NCI-H1930 (cell line): Measurements from ENCODE around the gene SPOCK2.

Experiments
- DNase-seq, 2 experiments: peaks; one replicate each; lab custom pipeline; 2025; lab: John Stamatoyannopoulos, UW

Gene SPOCK2

DNA sequence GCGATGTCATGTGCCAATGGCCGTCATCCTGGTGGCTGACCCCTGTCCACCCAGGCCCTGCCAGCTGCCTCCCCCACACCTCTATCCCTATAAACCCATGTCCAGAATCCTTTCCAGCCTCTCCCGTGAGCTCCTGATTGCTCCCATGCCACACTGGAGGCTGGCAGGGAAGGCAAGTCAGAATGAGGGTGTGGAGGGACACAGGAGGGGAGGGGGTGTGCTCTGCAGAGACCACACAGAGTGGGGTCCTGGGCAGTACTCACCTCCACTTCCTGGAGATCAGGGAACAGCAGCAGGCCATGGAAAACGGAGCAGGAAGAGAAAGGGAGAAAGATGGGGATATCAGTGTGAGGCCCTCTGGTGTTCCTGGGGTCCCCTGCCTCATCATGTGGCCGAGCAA lies 15.7 kb downstream of the SPOCK2 start:
- no peak for DNase-seq

DNA sequence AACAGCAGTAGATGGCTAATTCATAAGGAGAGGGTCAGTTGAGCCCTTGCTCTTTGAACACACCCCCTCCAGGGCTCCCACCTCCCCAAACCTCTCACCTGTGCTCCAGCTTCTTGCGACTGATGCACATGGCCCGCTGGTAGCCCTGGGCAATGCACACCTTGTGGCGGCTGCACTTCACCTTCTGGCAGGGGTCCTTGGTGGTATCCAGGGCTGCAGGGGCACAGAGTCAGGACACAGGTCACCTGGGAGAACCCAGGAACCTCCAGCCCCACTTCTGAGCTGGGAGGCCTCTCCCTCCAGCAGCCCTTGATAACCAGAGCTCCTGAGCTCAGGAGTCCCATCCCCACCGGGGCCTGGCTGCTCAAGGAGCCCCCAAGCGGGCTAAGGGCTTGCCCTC lies 16.3 kb downstream of the SPOCK2 start:
- DNase-seq: no peak

DNA sequence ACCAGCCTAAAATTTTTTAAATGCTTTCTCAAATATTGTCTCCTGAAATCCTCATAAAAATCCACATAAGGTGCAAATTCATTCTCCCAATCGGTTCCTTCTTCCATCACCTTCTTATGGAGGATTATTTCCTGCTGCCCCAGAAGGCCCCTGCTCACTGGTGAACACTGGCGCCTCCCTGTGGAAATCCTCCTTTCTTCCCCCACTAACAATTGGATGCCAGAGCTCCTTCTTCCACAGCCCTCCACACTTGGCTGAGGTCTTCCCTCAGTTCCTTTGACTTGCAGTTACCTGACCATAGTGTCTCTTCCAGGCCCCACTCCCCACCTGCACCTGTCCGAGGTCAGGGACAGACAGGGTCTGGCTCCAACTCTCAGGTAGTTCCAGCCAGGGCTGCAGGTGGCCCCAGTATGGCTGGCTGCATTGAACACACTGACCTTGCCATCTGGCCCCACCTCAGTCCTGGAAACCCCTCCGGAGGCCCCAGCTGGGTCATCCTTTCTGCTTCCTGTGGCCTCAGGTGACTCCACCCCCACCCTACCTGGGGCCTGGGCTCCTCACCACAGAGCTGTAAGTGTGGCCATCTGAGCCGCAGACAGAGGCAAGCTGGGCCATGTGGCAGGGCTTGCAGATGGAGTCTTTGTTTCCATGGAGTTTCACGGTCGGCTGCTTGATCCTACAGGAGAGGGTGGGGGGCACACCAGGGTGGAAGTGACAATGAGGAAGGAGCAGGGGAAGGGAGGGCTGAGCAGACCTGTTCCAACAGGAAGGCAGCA lies 18.4 kb downstream of the SPOCK2 start:
- no peak for DNase-seq

DNA sequence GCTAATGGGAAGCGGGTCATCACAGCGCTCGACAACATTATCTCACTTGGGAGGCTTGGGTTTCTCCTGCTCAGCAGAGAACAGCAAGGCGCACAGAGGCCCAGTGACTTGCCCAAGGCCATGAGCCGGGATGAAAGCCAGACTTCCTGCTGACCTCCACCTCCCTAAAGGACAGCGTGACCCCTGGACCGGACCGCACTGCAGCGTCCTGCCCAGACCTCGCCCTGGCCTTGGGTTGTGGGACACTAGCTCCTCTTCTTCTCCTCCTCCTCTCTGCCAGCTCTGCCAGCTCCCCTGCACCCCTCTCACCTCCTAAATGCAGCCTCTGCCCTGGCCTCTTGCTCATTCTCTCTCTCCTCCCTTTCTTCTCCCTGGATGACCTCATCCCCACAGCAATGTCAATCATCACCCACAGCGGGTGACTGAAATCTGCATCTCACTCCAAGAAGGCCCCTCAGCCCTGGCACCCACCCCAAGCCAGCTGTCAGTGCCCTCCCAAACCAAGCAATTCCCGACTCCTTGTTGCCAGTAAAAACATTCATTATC lies 19.4 kb downstream of the SPOCK2 start:
- DNase-seq: no peak

DNA sequence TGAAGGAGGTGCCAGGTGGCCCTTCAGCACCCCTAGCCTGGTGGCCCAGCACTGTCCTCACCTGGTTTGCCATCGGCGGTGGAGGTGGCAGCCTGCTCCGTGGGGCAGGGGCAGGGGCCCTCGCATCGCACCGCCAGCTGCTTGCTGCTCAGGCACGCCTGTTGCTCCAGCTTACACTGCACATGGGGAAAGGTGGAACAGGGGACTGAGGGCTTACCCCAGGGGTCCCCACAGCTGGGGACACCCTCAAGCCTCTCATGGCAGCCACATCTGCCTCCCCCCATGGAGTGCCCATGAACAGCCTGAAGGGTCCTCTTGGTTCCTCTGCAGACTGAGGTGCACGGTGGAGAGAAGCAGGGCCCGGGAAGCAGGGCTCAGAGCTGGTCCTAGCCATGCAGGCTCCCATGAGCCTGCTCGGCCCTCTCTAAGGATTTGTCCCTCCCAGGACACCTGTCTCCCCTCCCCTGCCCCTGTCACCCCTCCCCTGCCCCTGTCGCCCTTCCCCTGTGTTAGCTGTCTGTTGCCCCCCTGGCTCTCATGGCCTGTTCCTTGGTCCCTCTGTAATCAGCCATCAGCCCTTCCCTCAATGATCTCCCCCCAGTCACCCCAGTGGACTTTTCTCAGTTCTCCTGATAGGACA lies 20.1 kb downstream of the SPOCK2 start:
- no peak for DNase-seq

DNA sequence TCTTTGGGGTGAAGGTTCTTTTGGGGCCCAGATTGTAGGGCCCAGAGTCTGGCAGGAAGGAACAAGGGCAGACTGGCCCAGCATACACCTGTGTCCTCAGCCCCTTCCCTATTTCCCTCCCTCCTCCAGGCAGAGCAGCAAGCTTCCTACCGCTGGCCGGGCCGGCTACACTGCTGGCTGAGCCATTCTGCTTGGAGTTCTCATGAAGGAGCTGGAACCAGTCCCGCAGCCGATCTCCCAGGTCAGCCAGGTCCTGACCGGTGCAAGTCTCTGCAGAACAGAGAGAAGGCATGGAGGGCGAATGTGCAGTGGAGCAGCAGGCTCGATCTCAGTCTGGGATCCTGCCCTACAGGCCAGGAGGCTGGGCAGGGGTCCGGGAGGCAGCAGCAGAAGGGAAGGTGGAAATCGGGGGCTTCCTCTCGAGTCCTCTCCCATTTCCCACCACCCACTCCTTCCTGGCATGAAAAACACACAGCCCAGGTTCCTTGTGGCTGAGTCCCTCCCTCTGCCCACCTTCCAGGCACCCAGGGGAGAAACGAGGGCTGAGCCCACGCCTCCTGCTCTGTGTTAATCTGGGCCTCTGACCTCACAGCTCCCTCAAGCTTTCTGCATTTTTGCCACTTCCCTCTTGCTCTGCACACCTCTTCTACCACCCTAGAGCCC lies 20.8 kb downstream of the SPOCK2 start:
- DNase-seq: no peak

DNA sequence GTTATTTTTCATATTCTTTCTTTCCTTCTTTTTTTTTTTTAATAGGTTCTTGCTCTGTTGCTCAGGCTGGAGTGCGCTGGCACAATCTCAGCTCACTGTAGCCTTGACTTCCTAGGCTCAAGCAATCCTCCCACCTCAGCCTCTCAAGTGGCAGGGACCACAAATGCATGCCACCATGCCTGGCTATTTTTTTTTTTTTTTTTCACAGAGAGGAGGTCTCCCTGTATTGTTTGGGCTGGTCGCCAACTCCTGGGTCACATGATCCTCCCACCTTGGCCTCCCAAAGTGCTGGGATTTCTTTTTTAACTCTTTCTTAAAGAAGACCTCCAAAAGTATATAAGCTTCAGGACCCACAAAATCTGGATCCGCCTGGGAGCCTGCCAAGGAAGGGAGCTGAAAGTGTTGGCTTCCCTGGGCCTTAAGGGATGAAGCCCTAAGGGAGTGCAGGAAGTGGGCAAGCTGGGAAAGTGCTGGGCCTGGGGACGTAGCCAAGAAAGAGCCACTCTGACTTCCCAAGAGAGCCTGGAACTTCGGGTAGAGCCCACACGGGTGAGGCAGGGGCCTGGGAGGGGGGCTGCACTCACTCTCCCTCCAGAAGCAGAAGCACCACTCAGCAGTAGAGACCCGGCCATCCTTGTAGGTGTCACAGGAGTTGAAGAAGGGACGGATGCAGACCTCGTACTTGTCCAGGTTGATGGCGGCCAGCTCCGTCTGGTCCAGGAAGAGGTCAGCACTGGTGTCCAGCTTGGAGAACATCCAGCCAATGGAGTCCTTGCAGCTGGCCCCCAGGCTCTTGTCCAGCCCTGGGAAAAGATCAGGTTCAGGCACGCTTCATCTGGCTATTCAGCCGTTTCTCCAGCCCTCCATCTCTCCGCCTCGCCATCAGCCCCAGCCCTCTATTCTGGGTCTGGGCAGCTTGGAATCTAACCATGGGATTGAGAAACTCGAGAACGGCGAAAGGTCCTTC lies 21.8 kb downstream of the SPOCK2 start:
- DNase-seq: no peak

DNA sequence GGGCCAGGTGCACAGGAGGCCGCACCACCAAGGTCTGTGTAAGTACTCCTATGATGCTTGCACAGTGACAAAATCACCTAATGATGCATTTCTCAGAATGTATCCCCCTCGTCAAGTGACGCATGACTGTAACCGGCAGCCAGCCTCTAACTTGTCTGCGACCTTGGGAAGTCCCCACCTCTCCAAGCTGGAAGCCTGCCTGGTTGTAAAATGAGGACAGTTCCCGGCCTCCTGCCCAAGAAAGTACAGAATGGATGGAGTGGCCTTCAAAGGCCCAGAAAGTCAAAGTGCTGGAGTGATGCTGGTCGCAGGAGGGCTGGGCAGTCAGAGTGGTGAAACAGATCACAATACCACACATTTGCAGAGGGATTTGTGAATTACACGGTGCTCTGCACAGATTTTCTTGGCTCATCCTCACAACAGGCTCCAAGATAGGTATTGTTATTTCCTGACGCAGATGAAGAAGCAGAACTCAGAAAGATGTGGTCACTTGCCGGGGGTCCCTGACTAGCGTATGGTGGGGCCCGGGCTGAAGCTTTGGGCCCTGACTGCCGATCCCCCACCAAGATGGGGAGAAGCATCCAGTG lies 22.8 kb downstream of the SPOCK2 start:
- no peak for DNase-seq

DNA sequence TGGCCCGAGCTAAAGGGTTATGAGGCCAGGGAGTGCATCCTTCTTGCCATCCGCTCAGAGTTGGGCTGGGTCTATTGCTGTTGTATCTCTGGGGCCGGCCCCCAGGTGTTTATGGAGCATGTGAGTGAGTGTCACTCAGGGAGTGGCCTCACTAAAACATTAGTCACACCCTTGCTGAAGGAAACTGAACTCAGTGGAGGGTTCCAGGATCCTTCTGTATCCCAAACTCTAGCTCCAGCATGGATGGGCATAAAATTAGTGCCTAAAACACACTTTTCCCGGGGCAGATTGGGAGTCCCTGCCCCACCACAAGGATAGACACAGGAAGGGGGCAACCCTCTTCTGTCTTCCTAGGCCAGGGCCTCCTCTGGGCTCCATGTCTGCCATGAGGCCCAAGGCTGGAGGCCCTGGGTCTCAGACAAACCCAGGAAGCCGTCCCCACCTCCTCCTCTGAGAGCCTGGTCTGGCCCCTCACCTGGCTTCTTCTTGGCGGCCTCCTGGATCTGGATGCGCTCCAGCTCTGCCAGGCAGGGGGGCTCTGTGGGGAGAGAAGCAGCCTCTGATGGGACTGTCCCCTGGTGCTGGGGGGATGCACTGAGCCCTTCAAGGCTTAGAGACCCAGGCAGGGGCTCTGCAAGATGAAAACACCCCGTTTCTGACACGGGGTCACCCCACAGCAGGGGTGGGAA lies 24.5 kb downstream of the SPOCK2 start:
- no peak for DNase-seq

DNA sequence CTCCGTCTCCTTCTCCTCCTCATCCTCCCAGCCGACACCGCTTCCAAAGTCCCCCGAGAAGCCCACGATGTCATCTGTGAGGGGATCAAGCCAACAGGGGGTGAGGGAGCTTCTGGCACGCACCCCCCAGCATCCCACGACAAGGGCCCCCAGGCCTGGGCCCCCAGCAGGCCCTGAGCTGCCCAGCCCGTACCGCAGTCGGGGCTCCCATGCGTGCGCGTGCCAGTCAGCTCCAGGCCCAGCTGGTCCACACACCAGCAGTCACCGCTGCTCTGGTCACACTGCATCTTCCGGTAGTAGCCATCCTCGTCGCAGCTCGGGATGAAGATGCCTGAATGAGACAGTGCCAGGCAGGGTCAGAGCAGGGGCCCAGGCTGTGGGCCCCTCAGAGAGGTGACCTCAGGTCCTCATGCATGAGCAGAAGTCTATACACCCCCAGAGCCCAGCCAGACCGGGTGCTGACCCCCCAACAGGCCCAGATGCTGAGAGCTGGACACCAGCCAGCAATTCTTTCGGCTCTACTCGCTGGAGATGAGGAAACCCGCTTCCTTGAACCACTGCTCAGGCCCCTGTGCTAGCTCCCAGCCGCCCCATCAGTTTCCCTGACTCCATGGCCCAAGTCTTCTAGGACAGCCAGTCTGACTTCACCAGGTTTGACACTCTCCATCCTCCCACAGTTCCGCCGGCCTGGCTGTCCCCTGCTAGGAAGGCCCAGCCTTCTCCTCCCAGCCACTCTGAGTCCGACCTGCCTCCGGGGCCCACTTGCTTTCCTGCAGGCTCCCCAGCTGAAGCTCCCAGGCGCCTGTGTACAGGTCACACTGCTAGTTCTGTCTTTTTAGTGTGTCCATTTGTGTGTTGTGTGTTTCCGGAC lies 25.3 kb downstream of the SPOCK2 start:
- DNase-seq: no peak

DNA sequence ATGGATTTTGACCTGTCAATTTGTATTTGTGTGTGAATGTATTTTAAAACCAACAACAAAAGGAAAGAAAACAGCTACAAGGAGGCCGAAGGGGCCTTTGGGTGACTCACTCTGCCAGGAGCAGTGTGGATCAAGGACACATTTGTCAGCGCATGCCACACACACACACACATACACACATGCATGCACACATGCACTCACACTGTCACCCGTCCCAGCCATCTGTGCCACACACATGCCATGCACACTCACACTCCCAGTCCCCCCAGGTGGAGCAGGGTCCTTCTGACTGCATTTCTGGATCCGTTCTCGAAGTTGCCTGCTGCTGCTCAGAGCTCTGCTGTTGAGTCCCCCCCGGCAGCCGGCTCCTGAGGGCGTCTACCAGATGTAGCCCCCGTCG lies 26.0 kb downstream of the SPOCK2 start:
- no peak for DNase-seq

DNA sequence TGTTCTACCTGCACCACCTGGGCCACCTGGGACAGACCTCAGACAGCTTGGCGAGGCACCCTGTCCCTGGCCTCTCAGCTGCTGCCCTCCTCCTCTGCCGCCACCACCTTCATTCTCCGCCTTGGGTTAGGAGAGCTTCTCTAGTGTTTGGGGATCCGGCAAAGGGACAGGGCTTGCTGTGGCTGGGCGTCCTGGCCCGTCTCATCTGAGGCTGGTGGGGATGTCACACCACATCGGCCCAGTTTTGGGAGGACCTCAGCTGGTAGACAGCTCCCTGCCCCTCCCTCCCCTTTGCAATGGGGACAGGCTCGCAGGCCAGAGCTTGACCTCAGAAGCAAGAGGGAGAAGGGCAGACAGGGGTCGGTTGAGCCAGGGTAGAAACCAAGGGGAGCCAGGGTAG lies 26.4 kb downstream of the SPOCK2 start:
- no peak for DNase-seq

DNA sequence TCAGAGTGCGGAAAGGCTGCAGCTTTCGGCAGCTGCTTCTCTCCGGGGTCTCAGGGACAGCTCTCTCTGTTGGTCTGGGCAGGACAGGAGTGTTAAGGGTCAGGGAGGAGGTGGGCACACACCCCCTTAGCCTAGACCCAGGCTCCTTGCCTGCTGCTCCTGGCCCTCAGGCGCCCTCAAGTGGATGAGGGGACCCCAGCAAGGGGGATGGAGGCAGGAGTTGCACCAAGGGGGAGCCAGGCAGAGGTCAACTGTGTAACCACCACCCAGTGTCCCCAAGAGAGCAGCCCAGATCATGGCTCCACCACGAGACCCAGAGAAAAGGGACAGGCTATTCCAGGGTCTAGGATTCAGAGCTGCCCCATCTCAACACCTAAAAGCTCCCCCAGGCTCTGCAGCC lies 26.9 kb downstream of the SPOCK2 start:
- DNase-seq: no peak

DNA sequence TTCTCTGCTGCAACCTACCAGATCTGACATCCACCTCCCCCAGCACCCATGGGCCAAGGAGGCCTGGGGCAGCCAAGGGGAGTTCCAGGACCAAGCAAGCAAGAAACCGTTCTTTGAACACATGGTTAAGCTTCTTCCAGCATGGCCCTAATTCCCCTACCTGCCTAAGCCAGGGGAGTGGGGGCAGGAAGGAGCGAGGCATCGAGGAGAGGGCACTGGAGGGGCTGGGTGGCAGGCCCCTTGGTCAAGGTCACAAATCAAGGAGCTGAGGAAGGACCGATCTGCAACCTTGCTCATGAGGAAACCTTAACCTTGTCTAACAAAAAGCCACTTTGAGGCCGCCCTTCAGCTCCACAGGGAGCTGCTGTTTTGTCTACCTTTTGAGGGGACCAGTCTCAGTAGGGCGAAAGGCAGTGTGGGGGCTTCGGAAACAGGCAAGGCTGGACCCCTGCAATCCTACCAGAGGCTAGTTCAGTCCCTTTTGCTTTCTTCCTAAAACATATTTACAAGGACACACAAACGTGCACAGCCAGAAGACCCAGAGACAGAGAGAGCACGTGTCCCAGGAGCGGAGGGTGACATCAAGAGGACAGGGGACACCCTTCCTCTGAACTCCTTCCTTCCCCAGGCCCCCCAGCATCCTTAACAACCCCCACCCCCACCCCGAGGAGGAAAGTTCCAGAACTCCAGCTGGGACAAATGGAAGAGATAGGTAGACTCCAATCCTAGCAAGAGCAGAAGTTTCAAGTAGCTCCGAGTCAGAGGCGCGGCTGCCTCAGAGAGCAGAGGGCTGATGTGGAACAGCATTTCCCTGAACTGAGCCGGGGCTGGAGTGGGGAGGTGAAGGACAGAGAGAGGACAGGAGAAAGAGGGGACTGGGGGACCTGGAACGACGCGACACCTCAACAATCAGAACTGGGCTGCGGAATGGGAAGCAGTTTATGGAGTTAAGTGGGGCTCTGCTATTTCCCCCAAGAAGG lies 28.2 kb downstream of the SPOCK2 start:
- no peak for DNase-seq

DNA sequence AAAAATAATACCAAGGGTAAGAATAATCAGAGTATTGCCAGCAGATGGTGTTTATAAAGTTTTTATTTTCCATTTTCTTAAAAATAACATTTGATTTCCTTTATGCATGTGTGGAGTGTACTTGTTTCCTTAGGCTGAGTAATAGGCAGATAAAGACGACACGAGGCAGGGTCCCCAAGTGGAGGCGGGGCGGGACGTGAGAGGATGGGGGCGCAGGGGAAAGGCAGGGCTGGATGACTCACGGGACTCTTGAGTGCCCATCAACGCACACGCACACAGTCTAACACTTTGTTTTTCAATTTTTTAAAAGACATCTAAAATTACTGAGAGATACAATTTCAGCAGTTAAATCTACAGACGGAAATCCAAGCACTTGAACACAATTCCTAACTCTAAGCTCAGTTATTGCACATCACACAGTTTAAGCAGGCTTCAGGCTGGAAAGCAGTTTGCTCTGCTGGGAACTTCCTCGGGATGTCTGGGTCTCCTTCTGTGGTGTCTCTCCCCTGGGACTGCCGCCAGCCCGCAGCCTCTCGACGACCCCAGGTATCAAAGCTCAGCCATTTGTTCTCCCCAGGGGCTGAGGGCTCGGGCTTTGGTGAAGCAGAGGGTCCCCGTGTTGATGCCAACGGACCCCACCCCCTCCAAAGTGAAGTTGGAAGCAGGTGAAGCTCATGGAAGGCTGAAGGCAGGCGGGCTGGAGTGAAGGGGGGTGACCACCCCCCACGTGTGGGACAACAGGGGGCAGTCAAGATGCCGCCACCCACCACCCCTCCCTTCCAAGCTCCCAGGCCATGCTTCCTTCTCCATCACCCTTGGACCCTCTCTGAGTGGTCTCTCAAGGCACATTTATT lies 29.1 kb downstream of the SPOCK2 start:
- no peak for DNase-seq

DNA sequence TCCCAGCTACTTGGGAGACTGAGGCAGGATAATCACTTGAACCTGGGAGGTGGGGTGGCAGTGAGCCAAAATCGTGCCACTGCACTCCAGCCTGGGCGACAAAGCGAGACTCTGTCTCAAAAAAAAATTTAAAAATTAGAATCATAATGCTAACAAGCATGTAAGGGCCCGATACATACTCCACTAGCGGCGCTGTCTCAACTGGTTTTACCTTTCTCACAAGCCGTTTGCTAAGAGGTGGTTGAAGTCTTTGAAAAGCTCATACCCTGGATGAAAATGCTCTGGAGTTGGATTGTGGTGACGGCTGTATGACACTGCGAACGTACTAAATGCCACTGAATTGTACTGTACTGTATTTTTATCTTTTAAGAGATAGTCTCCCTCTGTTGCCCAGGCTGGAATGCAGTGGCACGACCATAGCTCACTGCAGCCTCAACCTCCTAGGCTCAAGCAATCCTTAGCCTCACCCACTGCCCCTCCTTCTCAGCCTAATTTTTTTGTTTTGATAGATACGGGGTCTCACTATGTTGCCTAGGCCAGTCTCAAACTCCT lies 29.9 kb downstream of the SPOCK2 start:
- no peak for DNase-seq
